ENCODE results near the gene RAPGEF3. TPM values are rescaled to one million over a fixed set of nuclear protein-coding genes. Genes with fewer than 3 reads are reported as not detected.

The RAPGEF3 gene
- total RNA-seq, 2 donors from 2014 or later: 11.4 to 19.6 TPM

DNA sequence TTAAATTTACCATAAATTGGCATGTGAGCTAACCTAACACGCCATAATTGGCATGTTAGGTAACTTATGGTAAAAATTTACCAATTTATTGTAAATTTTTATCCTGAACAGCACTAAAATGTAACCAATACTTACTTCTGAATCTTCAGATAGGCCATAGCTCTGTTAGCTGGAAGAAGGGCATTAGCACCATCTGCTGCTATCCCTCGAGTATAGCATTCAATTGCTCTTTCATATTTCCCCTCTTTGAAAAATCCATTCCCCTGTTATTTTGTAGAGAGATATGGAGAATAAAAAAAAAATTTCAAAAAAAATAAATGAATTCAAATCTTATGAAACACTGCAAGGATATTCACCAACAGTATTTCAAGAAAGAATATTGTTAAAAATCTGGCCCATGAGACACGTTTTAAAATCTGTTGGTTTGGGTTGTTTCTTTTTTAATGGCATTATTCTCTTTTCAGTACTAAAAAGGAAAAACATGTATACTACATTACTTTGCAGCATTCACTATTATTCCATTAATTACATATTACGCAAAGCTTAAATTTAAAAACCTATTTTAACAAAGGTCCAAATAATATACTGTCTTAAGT, 71.9 kb downstream of the RAPGEF3 start:
- Mint-ChIP-seq H3K4me3 (no peak overlapping the region), H3K27me3 (ENCODE audit: insufficient read depth) (no peaks in the 10 kb centered on the region), H3K36me3 (ENCODE audit: low read depth) (peaks cover 25% of the 10 kb centered on the region), H3K27ac (no peak overlapping the region), H3K4me1 (no peaks in the 10 kb centered on the region), H3K9me3 (no peaks in the 10 kb centered on the region)
- no peaks in the 10 kb centered on the region for H3K4me1 ChIP-seq (ENCODE audit: control insufficient read depth, insufficient read depth, low read length)
- peaks cover 70% of the 10 kb centered on the region for H3K36me3 ChIP-seq (ENCODE audit: control insufficient read depth, insufficient read depth, low read length)
- 90 to 100% methylated on average over 1 to 4 of the region's 4 CpGs for whole genome bisulfite sequencing, 2 experiments (ENCODE audit: insufficient coverage in 1 of 2, insufficient read length in 1 of 2)
- H3K9ac ChIP-seq (ENCODE audit: extremely low read depth, low read length, poor library complexity, severe bottlenecking): no peak overlapping the region
- H3K27me3 ChIP-seq (ENCODE audit: control insufficient read depth, insufficient read depth, low read length, poor library complexity, severe bottlenecking): no peaks in the 10 kb centered on the region
- H3K27ac ChIP-seq (ENCODE audit: low read depth, low read length): no peak overlapping the region
- no peak overlapping the region for H3K4me3 ChIP-seq (ENCODE audit: low read length)
- no peak for DNase-seq
- H3K9me3 ChIP-seq (ENCODE audit: control insufficient read depth, low read length): no peaks in the 10 kb centered on the region
- TF ChIP-seq, protein P1, sequence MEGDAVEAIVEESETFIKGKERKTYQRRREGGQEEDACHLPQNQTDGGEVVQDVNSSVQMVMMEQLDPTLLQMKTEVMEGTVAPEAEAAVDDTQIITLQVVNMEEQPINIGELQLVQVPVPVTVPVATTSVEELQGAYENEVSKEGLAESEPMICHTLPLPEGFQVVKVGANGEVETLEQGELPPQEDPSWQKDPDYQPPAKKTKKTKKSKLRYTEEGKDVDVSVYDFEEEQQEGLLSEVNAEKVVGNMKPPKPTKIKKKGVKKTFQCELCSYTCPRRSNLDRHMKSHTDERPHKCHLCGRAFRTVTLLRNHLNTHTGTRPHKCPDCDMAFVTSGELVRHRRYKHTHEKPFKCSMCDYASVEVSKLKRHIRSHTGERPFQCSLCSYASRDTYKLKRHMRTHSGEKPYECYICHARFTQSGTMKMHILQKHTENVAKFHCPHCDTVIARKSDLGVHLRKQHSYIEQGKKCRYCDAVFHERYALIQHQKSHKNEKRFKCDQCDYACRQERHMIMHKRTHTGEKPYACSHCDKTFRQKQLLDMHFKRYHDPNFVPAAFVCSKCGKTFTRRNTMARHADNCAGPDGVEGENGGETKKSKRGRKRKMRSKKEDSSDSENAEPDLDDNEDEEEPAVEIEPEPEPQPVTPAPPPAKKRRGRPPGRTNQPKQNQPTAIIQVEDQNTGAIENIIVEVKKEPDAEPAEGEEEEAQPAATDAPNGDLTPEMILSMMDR (conservative IDR thresholded peaks at IDR 0.05): peak; percentile 83

Other genes starting within 250 kb of the RAPGEF3 start
- 10 to 100 TPM; 52.0 to 56.9 TPM for gene RPAP3, start 52.9 kb downstream of the RAPGEF3 start, total RNA-seq
- gene ENDOU, start 33.4 kb downstream of the RAPGEF3 start, total RNA-seq: not detected
- 10 to 100 TPM; 21.3 to 30.4 TPM for gene SLC48A1, start 14.4 kb upstream of the RAPGEF3 start, total RNA-seq
- gene HDAC7, start 61.0 kb upstream of the RAPGEF3 start, total RNA-seq: 100 to 1,000 TPM; 146 to 154 TPM
- under 1 TPM in 1 of 2 donors, not detected in 1; 0.04 TPM for gene VDR, start 146.1 kb upstream of the RAPGEF3 start, total RNA-seq
- 10 to 100 TPM; 17.3 to 61.6 TPM for gene TMEM106C, start 204.7 kb upstream of the RAPGEF3 start, total RNA-seq
- gene COL2A1, start 245.6 kb upstream of the RAPGEF3 start, total RNA-seq: 10 to 100 TPM; 12.4 to 21.0 TPM

All from endodermal cell (in vitro differentiated cells).